Gastrocnemius medialis (tissue), 4 donors: ENCODE results near the gene PARD3. TPM values are rescaled to one million over a fixed set of nuclear protein-coding genes. Genes with fewer than 3 reads are reported as not detected.

ENCODE experiments used
- ATAC-seq, 2 donors: fragments of 150-250 bp; one replicate each; pipeline ENCODE4 v1.9.1; 2016
- DNase-seq, 2 donors: peaks; one replicate each; pipeline ENCODE4 v3.0.0-alpha.2; 2019
- H3K27ac ChIP-seq, 4 donors: fragments of 200-600 bp; sonication (generic); 1 replicate in 1 of 4; 2 replicates in 3 of 4; pipeline ENCODE4 v1.5.1; 2016 to 2018; ENCODE audit warnings: mild to moderate bottlenecking in 2 of 4, moderate library complexity in 1 of 4
- H3K27me3 ChIP-seq, 3 donors: fragments of 200-600 bp; sonication (generic) in 2 of 3; 1 replicate in 1 of 3; 2 replicates in 2 of 3; pipeline versions ENCODE4 v1.5.1 to v1.6.0; 2016 to 2019; ENCODE audit warnings: mild to moderate bottlenecking in 1 of 3, moderate library complexity in 1 of 3
- H3K36me3 ChIP-seq, 2 donors: fragments of 200-600 bp; sonication (generic) in 1 of 2; one replicate each; pipeline ENCODE4 v1.5.1; 2017 to 2018
- H3K4me1 ChIP-seq, 2 donors: fragments of 200-600 bp; sonication (generic) in 1 of 2; one replicate each; pipeline ENCODE4 v1.5.1; 2016 to 2017; ENCODE audit warnings: mild to moderate bottlenecking in 2 of 2
- H3K4me3 ChIP-seq, 4 donors: fragments of 200-600 bp; sonication (generic) in 3 of 4; 1 replicate in 1 of 4; 2 replicates in 3 of 4; pipeline ENCODE4 v1.5.1; 2016 to 2019; ENCODE audit warnings: mild to moderate bottlenecking in 2 of 4
- H3K9me3 ChIP-seq, 3 donors: fragments of 200-600 bp; sonication (generic) in 2 of 3; 1 replicate in 1 of 3; 2 replicates in 2 of 3; pipeline ENCODE4 v1.5.1; 2016 to 2019
- POLR2A ChIP-seq, 2 donors: fragments of 450-650 bp; IDR thresholded peaks; one replicate each; pipeline ENCODE4 v1.6.1; 2017; ENCODE audit warnings: antibody characterized with exemption in 2 of 2, mild to moderate bottlenecking in 2 of 2, moderate library complexity in 2 of 2
- in situ Hi-C, 4 donors: fragments of 200-750 bp; cut with MboI; loops; one replicate each; pipeline versions ENCODE4 v1.15.0 to v1.8.0; 2017; ENCODE audit warnings: low sequenced_read_pairs in 4 of 4
- intact Hi-C: fragments of 100-400 bp; cut with DNase I; formaldehyde crosslinking; loops from one replicate; pipeline ENCODE4 v1.15.1; 2023; ENCODE audit warnings: low total_unique reads
- total RNA-seq, 4 donors: library from RNA; depleted of rRNA; stranded (reverse); fragments of >200 nt; gene quantifications; one replicate each; pipeline versions ENCODE4 v1.1.0 to v1.2.3, GENCODE V29; 2016
- TF ChIP-seq, protein P1 (sequence below), 5 experiments: fragments of 450-650 bp in 3 of 5; fragments of 200-600 bp in 2 of 5; sonication (generic) in 2 of 5; IDR thresholded peaks in 4 of 5; conservative IDR thresholded peaks in 1 of 5; 1 replicate in 4 of 5; 2 replicates in 1 of 5; pipeline ENCODE4 v1.5.1; 2016 to 2019; ENCODE audit warnings: antibody characterized with exemption in 5 of 5, mild to moderate bottlenecking in 3 of 5, moderate library complexity in 3 of 5

Gene PARD3
- total RNA-seq, 4 donors from 2014 or later: 64.6 to 75.8 (median 68.3) TPM

DNA sequence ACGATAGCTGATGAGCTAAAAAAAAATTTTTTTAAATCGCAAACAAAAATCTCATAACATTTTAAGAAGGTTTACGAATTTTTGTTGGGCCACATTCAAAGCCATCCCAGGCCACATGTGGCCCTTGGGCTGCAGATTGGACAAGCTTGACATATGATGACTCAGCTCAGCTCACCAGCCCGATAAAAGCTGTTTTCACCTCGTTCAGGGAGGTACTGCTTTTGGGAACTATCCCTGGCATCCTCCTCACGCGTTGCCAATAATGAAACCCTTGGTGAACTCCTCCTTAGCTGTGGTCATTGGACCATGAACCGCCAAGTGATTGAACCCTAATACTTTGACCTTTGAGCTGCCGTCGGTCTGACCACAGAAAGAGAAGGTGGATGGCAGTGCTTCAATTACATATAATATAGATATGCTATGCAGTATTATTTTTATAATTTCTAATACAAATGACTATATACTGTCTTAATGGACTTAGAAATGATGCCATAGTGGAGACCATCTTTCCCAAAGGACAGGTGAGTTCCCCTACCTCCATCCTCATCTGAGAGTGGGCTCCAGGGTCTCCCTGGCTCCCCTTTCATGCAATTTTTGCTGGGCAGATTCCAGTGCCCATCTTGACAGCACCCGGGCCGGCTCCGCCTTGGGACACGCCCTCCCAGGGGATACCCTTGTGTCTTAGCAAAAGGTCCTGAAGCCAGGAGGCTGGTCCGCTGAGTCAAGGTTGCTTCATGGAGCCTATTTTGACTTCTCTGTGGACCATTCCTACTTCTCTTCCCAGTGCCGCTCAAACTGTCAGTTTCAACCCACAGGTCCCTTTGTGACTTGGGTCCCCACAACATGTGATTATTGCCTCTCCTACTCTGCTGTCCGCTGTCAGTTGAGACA, 707.2 kb downstream of the PARD3 start:
- no peak for DNase-seq
- H3K9me3 ChIP-seq: no peaks in the 10 kb centered on the region
- no peaks in the 10 kb centered on the region for H3K27me3 ChIP-seq
- TF ChIP-seq, protein P1, sequence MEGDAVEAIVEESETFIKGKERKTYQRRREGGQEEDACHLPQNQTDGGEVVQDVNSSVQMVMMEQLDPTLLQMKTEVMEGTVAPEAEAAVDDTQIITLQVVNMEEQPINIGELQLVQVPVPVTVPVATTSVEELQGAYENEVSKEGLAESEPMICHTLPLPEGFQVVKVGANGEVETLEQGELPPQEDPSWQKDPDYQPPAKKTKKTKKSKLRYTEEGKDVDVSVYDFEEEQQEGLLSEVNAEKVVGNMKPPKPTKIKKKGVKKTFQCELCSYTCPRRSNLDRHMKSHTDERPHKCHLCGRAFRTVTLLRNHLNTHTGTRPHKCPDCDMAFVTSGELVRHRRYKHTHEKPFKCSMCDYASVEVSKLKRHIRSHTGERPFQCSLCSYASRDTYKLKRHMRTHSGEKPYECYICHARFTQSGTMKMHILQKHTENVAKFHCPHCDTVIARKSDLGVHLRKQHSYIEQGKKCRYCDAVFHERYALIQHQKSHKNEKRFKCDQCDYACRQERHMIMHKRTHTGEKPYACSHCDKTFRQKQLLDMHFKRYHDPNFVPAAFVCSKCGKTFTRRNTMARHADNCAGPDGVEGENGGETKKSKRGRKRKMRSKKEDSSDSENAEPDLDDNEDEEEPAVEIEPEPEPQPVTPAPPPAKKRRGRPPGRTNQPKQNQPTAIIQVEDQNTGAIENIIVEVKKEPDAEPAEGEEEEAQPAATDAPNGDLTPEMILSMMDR (IDR thresholded peaks at IDR 0.05 in 4 of 5, conservative IDR thresholded peaks at IDR 0.05 in 1 of 5): no peak
- no peak for TF ChIP-seq POLR2A (IDR thresholded peaks at IDR 0.05)
- intact Hi-C loops (no loop called here), in situ Hi-C loops (no loop called here)
- H3K4me3 ChIP-seq: no peak overlapping the region
- peaks cover 0 to under 1% of the 10 kb centered on the region in 2 donors for H3K4me1 ChIP-seq
- no peak overlapping the region for H3K27ac ChIP-seq
- no peaks in the 10 kb centered on the region for H3K36me3 ChIP-seq
- ATAC-seq: no peak

DNA sequence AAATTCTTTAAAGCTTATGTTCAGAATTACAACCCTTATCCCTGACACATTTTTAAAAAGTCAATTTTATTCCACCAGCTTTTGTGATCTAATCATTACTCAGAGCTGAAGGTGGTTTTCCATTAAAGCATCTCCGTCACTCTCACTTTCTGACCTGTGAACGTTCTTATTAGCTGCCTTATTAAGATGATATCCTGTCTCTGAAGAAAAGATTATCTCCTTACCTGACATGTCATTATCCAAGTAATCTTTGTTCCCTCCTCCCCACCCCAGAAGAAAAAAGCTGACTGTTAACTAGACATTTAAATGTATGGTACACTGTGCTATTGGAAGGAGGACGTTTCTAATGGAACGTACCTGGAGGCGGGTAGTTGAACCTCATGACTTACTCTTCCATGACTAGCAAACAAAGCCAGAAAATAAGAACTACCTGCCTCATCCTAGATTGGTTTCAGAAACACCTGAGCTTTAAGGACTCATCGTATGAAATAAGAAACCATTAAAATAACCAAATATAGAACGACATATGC, 708.7 kb downstream of the PARD3 start:
- DNase-seq (no peak), ATAC-seq (no peak)
- no peaks in the 10 kb centered on the region for H3K9me3 ChIP-seq
- no peak overlapping the region for H3K4me3 ChIP-seq
- H3K27ac ChIP-seq: no peak overlapping the region
- no peak for TF ChIP-seq POLR2A (IDR thresholded peaks at IDR 0.05)
- TF ChIP-seq, protein P1 (IDR thresholded peaks at IDR 0.05 in 4 of 5, conservative IDR thresholded peaks at IDR 0.05 in 1 of 5): no peak
- no peaks in the 10 kb centered on the region for H3K36me3 ChIP-seq
- peaks cover 0 to 15% of the 10 kb centered on the region in 2 donors for H3K4me1 ChIP-seq
- intact Hi-C loops: no loop called here
- H3K27me3 ChIP-seq: no peaks in the 10 kb centered on the region
- in situ Hi-C loops: no loop called here

DNA sequence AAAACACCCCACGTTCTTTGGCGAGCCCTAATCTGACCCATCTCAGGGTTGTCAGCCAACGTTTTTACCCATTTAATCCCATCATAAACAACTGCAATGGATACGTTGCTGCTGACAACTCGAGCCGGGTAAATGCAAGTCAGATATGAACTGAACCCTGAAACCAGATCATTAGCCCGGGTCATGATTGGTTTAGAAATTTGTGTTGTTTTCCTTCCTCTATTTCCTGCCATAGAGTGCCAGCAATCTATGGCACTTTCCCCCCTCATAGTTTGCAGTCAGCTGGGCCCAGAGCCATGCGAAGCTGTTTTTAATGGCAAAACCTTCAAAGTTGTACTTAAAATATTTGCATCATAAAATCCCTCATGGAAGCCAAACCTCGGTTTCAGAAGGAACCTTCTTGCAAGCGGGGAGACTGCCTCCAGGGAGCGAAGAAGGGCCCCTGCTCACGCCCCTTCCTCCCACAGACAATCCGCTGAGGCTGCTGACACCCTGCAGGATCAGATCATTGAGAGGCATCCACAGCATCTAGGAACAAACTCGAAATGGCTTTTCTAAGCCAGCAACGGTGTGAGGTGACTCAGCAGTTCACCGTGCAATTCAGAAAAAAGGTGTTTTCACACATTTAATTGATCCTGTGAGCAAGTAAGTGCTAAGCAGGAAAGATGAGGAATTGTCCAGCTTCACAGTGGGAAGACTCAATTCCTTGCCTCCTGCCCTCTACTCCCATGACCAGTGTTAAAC, 710.1 kb downstream of the PARD3 start:
- intact Hi-C loops: no loop called here
- H3K27me3 ChIP-seq: no peaks in the 10 kb centered on the region
- peaks cover 0 to 15% of the 10 kb centered on the region in 2 donors for H3K4me1 ChIP-seq
- no peak overlapping the region for H3K4me3 ChIP-seq
- H3K36me3 ChIP-seq: no peaks in the 10 kb centered on the region
- ATAC-seq (no peak), DNase-seq (no peak)
- H3K27ac ChIP-seq: no peak overlapping the region
- in situ Hi-C loops: no loop called here
- H3K9me3 ChIP-seq: no peaks in the 10 kb centered on the region
- TF ChIP-seq, protein P1 (IDR thresholded peaks at IDR 0.05 in 4 of 5, conservative IDR thresholded peaks at IDR 0.05 in 1 of 5): no peak
- no peak for TF ChIP-seq POLR2A (IDR thresholded peaks at IDR 0.05)

DNA sequence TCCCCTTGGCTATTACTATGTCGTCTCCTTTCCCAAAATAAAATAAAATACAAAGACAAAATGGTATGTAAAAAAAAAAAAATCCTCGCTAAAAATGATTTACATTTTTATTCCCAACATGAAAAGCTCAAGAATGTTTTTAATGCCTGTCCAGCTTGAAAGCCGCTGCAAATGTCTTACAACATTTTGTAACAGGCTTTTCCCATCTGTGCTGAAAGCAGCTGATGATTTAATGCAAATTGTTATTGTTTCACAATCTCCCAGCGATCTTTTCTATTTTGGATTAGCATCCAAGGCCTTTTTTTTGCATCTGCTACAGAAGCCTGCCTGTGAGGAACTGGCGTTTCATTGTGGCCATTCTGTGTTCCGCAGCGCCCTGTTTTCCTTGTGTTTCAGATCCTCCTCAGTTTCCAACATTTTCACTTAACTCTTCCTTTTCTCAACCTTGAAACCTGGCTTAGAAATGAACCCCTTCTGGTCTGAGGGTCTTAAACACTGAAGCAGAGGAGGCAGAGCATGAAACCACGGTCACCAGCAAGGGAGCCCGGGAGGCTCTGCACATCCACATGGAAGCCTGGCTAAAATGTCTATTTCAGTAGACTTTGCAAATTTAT, 712.1 kb downstream of the PARD3 start:
- peak overlapping the region in 3 of 4 donors; percentile 57 to 62 (median 59) for H3K27ac ChIP-seq
- in situ Hi-C loops: no loop called here
- intact Hi-C loops: no loop called here
- H3K36me3 ChIP-seq: no peaks in the 10 kb centered on the region
- DNase-seq (no peak), ATAC-seq (peak; percentile 57 to 61)
- peaks cover 0 to 15% of the 10 kb centered on the region in 2 donors for H3K4me1 ChIP-seq
- TF ChIP-seq POLR2A (IDR thresholded peaks at IDR 0.05): no peak
- TF ChIP-seq, protein P1 (IDR thresholded peaks at IDR 0.05 in 4 of 5, conservative IDR thresholded peaks at IDR 0.05 in 1 of 5): no peak
- no peaks in the 10 kb centered on the region for H3K27me3 ChIP-seq
- no peaks in the 10 kb centered on the region for H3K9me3 ChIP-seq
- no peak overlapping the region for H3K4me3 ChIP-seq
